ENCODE data around the gene DNAJC27.
"Not testable (repeated sequence)": the region's sequence is repeated elsewhere in the genome, so short reads cannot be mapped to it uniquely, and the experiment has no call there.

The DNAJC27 gene

DNA sequence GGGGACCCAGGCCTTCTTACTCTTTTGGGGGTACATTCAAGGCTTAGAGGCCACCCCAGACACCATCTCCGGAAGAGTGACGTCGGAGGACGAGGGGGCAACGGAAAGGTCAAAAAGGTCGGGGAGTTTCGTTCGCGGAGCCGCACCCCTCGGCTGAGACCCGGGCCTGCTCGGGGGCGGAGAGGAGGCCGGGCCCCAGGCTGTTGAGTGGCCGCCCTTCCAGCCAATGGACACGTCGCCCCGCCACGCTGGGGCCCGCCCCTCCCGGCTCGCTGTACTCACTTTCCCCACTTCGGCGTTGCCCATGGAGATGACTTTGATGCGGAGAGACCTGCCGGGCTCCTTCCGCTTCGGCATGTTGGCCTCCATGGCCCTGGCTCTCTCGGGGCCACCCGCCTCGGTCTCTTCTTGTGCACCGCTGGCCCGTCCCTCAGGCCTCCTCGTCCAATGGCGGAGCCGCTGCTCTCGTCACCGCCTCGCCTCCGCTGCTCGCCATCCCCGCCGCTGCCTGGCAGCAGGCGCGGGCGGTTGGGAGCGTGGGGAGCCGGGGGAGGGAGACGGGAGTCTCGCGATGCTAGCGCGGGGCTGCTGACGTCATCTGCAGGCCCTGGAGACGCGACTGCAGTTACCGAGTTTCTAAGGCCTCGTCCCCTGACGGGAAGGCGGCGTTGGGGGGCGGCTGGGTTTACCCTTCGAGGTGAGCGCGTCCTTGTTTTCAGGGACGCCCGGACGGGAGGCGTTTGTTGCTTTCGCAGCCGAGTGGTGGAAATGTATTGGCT is at the start of gene DNAJC27:
Gene DNAJC27, minus strand, starts transcription at position 420 of the 779 bp plus-strand sequence. Its CDS starts 51 bp downstream, at position 369.
- DNase-seq: peak; percentile 100

DNA sequence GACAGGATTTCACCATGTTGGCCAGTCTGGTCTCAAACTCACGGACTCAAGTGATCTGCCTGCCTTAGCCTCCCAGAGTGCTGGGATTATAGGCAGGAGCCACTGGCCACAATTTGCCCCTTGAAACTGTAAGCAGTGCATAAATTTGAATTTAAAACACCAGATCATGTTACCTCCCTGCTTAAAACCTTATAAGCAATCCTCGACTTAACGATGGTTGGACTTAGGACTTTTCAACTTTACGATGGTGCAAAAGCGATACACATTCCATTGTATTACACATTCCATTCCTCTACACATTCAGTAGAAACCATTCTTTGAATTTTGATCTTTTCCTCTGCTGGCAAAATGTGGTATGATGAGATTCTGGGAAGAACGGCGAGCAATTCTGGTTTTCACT is 46.9 kb upstream of the DNAJC27 start:
- no peak for DNase-seq

DNA sequence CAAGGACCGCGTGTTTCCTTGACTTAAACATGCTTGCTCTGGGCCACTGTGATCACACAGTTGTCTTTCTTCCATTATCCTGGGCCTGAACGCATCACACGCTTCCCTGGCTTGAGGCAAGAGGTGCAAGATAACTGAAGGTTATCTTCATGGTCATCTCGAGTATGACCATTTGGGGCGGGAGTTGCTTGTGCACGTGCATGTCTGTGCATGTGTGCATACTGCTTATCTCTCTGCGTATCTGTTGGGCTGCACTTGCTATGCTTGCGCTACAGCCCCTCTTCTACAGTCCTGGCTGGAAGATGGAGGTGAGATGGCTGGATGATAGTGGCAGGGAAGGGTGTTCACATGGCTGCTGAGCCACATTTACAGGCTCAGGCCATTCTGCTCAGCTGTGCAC is 42.9 kb upstream of the DNAJC27 start:
- no peak for DNase-seq

DNA sequence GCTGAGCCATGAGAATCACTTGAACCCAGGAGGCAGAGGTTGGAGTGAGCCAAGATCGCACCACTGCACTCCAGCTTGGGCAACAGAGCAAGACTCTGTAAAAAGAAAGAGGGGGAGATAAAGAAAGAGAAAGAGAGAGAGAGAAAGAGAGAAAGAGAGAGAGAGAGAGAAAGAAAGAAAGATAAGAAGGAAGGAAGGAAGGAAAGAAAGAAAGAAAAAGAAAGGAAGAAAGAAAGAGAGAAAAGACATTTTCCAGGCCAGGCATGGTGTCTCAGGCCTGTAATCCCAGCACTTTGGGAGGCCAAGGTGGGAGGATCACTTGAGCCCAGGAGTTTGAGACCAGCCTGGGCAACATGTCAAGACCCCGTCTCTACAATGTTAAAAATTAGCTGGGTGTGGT is 39.6 kb upstream of the DNAJC27 start:
- not testable (repeated sequence) for DNase-seq

DNA sequence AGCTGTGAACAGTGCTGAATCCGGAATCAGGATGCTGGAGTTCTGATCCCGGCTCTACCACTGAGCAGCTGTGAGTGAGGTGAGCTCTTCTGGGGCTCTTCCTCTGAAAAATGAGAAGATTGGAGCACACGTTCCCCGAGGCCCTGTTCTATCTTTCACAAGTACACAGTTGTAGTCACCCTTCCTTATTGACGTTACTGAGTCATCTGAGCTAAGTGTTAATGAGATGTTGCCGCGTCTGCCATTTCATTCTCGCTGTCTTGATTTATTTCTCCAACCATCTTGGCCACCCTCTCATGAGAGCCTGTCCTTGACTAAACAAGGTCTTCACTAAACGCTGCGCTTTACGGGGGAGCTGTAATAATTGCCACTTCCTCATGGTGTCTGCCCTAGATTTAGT is 38.2 kb upstream of the DNAJC27 start:
- no peak for DNase-seq

DNA sequence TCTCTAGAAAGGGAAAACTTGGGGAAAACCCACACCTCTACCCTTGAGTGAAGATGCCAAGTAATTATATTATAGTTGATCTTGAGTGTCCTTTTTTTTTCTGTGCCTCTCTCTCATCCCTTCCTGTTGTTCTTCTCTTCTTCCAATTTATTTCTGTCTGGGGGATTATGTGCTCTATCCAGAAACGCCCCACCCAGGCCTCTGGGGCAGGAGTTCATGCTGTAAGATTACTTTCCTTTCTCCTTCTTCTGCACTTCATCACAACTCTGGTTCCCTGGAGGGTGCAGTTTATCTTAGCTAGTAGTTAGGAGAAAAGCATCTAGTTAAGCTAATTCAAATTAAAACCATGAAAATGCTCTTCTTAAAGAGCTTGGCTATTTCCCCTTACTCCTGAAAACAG is 30.3 kb upstream of the DNAJC27 start:
- no peak for DNase-seq

DNA sequence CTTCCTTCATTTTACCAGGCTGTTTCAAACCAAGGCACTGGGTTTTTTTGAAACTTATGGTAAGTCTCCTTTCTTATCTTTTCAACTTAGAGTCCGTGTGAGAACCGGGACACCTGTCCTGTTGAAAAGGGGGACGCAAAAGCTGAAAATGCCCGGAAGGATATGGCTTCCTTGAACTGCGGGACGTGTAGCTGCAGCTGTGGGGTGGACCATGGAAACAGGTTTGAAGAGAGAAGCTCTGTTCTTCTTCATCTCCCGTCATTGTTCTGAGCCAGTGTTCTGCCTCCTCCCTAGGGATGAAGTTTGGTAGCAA is 29.5 kb upstream of the DNAJC27 start:
- no peak for DNase-seq

- no peak for DNase-seq
Observed at GRCh38 chr2:25000503-25001324, 29.0 kb upstream of the DNAJC27 start.

GRCh38 chr2:25000036-25000435 is 28.3 kb upstream of the DNAJC27 start:
- DNase-seq: no peak

GRCh38 chr2:24999097-24999496 is 27.3 kb upstream of the DNAJC27 start:
- DNase-seq: not testable (repeated sequence)

DNA sequence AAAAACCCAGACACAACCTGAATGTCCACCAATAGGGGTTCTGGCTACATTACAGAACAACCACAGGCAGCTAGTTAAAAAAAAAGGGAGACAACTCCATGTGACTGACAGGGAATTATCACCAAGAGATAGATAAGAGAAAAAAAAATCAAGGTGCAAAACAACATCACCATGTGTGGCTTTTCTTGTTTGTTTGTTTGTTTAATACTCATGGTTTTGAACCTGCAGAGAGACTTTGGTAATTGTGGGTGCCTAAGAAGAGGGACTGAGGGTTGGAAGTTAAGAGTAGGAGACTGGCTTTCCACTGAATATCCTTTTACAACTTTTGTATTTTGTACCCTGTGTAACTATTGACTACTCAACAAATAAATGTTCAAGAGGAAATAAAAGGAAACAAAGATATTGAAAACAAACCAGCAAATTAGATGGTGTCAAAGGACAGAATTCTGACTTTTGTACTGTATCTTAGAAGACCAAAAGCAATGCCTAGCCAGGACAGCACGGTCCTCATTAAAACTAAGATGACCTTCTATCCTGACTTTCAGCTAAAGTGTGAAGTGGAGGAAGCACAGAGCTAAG is 22.5 kb upstream of the DNAJC27 start:
- no peak for DNase-seq

DNA sequence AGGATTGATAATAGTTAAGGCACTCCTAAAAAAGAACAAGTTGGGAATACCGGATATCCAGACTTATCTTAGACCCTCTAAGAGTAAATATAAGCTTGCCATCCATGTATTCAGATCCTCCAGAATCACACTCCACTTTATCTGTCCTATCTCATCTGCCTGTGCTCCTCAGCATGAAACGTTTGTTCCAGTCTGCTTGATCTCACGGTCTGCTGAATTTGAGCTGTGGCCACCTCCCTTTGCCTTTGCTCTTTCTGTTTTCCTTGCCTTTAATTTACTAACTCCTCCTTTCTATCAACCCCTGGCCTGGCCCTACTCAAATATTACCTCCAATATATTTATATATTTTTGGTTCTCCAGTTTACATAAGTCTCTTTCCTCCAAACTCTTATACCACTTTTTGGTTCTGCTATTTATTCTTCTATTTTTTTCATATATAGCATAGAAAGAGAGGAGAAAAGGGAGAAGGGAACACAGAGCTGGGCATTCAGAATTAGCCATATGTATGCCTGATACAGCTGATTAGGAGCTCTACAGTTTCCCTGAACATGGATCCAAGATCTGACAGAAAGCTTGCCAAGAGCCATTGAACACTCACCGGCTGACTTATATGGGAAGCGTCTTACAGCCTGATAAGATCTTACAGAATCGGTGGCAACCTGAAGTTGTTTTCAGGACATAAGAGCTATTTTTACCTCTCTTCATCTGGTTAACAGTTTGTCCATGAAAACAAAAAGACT is 21.8 kb upstream of the DNAJC27 start:
- no peak for DNase-seq

DNA sequence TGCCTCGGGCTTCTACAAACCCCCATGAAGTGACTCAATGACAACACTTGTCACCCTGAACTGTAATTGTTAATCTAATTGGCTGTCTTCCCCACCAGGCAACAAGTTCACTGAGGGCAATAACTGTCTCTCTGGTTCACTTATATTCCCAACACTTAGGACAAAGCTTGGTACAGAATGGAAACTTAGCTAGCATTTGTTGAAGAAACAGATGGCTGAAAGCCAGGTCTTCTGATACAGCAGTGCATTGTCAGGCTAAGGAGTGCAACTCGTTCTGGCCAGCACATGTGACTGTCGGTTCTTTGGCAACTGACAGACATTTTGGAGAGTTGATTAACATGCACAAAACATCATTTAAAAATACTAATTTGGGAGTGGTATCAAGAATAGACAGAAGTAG is 14.6 kb upstream of the DNAJC27 start:
- no peak for DNase-seq

DNA sequence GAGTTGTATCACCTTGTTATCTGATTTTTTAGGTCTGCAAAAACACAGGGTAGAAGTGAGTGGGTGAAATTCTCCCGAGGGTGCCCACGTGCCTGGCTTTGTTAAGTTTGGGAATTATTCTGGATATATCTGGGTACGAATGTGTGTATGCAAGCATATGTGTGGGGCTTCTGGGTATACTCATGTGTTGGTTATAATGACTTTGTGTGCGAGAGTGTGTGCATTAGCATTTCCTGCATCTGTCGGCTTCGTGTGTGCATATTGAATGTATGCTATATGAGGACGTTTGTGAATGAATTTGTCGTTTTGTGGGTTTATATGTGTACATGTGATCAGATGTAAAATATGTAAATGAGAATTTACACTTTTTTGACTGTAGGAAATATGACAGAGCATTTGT is 13.8 kb upstream of the DNAJC27 start:
- no peak for DNase-seq

DNA sequence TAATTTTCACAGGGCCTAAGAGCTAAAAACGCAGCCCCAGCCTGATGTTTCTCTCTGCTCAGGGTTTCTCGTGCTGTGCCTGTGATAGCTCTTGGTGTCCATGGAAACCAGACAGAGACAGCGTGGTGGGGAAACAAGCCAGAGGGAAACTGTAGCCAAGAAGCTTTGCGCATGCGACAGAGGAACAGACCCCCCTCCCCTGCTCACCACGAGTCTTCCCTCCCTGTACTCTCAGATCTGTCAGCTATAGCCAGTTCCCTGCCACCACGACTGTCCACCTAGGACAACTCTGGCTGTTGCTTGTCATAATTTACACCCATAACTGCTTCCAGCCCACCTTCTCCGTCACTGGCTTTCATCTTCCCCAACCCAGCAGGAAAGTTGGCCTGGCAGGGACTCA is 13.2 kb upstream of the DNAJC27 start:
- DNase-seq: peak; percentile 76

DNA sequence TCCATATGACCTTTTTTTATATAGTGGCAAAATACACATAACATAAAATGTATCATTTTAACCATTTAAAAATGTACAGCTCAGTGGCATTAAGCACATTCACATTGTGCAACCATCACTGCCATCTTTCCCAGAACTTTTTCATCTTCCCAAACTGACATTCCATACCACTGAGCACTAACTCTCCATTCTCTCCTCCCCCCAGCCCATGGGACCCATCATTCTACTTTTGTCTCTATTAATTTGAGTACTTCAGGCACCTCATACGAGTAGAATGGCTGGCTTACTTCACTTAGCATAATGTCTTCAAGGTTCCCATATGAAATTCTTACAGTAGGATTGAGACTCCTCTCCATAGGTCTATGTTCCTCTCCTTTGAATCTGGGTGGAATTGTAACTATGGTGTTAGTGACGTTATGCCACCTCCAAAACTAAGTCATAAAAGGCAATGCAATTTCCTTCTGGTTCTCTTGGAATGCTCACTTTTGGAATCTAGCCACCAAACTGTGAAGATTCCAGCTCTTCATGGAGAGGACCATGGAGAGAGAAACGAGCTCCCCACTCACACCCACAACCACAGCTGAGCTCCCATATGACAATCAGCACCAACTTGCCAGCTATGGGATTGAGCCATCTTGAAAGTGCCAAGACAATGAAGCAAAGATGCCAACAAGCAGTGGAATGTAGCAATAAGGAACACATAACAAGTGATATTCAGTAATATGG is 9.8 kb upstream of the DNAJC27 start:
- DNase-seq: no peak

DNA sequence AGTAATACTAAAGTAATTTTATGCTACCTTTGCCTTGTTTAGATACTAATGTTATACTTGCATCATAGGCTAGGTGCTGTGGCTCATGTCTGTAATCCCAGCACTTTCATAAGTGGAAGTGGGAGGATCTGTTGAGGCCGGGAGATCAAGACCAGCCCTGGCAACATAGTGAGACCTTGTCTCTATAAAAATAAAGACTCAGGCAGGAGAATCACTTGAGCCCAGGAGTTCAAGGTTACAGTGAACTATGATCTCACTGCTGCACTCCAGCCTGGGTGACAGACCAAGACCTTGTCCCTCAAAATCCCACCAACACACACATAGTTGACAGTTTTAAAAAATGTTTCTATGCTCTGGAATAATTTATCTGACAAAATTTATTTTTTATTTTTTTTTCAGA is 6.9 kb upstream of the DNAJC27 start:
- no peak for DNase-seq

- DNase-seq: no peak
Observed at GRCh38 chr2:24977631-24978030, 5.9 kb upstream of the DNAJC27 start.

DNA sequence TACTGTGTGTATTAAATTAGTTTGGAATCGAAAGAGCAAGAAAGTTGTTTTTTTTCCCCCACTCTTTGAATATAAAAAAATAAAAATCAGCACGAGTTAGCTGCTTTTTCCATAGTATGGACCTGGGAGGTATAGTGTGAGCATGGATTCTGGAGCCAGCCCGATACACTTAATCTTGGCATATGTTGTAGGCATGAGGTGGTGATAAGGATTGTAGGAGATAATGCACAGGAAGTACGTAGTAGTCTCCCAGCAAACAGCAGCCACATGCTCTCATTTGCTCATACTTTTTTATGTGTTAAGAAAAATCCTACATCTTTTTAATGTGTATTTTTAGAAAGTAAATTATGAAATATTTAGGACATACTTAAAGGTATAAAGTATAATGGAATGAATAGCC is 2.1 kb upstream of the DNAJC27 start:
- DNase-seq: no peak

DNA sequence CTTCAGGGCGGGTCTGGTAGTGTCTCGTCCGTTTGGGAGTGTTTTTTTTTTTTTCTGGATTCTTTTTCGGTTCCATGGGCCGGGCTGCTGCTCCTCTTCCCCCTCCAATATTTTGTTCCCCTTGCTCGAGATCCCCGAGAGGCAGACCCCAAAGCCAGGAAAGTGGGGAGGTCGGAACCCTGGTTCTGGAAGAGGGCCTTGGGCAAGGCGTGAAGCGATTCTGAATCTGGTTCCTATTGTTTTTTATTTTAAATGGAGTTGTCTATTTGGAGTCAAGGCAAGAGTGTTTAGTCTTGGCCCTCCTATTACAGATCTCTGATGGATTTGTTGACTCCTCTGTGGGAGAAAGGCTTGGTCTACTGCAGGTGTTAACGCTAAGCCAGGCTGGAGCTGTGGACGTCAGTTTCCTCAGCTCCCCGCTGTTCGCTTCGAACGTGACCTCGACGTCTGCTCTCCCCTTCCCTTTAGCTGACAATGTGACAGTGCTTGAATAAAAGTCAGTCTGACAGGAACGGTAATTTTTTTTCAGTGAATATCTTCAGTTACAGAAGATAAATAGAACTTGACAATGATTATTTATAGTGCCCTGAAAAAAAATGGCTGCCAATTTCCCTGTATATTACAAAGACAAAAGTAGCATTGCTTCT is 683 bp upstream of the DNAJC27 start:
- DNase-seq: peak; percentile 81

GRCh38 chr2:24971286-24971535 is 544 bp downstream of the DNAJC27 start:
- DNase-seq: no peak

GRCh38 chr2:24970483-24971285 is 1.1 kb downstream of the DNAJC27 start:
- DNase-seq: no peak
